NCI-H226 (cell line): ENCODE measurements around the gene LOXL1.

Experiments
- DNase-seq: peaks from one replicate; pipeline ENCODE4 v3.0.0-alpha.2; 2015

LOXL1 gene

DNA sequence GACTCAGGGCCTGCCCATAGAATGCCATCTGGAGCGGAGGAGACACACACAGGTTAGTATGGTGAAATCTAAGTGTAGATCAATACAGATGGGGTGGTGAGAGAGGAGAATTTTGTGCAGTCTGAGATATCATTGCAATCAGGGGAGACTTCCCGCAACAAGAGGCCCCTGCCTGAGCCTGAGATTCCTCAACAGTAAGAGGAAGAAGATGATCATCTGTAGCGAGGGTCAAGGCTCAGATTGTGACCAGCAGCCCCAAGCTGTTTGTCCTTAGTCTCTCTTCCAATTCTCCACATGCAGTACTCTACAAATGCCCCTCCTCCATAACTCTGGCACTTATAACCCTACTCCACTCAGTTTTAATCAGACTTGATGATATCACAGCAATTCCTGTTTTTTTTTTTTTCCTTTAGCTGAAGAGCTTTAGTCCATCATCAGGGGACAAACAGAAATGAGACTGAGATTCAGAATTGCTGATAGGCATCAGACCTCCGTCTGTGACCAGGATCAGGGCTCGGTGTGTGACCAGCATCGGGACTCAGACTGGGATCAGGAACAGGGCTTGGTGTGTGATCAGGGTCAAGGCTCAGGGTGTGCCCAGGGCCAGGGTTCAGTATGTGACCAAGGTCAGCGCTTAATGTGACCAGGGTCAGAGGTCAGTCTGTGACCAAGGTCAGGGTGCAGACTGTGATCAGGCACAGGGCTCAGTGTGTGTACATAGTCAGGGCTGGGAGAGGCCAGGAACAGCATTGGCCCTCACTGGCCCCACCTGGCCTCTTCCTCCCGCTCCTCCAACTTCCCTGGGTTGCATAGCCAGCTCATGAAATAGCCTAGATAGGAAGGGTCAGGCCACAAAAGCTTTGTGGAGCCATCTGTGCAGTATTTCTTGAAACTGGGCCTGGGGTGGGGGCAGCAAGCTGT lies 14.1 kb downstream of the LOXL1 start:
- peak; percentile 78 for DNase-seq

DNA sequence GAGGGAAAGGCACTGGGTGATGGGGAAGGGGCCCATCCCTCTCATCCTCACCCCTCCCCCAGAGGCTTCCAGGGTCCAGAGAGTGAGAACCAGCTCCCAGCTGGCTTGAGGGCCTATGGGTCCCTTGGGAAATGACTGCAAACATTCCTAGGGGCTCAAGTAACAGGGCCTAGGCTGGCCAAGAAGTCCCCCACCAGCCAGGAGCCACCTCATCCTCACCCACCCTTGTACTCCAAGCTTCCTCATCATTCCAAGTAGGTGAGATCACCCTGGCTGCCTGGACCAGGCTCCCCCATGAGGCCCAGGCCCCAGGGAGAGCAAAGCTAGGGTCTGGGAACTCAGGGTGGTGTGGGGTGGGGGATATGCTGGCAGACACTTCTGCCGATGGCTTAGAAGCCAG lies 14.8 kb downstream of the LOXL1 start:
- DNase-seq: peak; percentile 98

DNA sequence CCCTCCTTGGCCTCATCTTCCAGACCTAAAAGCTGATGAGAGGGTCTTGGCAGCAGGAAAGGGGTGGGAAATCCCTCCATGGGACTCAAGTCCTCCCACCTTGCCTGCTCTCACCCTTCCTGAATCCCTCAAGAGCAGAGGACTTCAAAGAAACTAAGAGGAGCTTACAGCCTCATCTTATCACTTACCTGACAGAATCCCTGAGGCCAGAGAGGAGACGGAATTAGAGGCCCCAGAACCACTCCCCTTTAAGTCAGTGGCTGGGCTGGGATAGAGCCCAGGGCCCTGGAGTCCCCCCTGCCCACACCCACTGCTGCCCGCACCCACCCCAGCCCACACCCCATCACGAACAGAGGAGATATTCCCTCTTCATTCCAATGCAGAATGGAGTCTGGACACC lies 15.2 kb downstream of the LOXL1 start:
- peak; percentile 75 for DNase-seq

DNA sequence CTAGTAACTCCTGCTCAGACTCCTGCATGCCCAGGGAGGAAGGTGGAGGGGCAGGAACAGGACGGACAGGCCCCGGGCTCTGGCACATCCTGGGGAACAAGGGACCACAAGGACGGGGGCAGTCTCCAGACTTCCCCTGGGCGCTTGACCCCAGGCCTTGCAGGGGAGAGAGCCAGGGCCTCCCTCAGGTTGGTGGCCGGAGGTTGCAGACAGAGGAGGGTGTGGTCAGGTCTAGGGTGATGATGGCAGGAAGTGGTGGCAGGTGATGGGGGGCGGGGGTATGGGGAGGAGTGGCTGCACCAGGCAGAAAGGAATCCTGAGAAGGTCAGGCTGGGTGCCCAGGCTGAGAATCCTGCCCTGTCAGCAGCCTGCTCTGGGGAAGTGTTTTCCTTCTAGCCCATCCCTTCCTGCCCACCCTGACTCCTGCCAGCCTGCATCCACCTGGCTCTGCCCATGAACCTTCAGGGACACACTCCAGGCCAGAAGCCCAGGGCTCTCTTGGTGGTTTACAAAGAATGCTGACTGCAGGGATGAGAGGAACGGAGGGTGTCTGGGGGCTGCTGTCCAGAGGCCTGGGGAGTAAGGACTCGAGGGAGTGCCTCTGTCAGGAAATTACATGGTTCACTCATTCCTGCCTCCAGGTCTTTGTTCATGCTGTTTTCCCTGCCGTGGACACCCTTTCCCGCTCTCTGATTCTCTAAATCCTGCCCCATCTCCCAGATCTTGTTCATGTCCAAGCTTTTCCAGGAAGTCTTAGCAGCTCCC lies 15.8 kb downstream of the LOXL1 start:
- peak; percentile 89 for DNase-seq

DNA sequence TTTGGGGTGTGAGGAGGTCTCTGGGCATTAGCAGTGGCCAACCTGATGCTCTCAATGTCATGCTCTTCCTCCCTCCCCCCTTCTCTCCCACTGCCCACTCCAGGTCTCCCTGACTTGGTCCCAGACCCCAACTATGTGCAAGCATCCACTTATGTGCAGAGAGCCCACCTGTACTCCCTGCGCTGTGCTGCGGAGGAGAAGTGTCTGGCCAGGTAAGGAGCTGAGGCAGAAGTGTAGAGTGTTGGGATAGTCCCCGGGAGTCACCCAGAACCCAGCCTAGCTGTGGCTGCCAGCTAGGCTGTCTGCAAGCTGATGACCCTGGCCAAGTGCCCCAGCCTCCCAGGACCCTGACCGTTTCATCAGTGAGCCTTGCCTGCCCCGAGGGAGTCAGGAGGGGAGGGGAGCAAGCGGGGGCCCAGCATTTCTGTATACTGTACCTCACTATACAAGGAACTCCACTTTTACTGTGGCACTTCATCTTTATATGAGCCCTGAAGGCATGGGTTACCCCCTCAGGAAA lies 16.5 kb downstream of the LOXL1 start:
- DNase-seq: no peak

DNA sequence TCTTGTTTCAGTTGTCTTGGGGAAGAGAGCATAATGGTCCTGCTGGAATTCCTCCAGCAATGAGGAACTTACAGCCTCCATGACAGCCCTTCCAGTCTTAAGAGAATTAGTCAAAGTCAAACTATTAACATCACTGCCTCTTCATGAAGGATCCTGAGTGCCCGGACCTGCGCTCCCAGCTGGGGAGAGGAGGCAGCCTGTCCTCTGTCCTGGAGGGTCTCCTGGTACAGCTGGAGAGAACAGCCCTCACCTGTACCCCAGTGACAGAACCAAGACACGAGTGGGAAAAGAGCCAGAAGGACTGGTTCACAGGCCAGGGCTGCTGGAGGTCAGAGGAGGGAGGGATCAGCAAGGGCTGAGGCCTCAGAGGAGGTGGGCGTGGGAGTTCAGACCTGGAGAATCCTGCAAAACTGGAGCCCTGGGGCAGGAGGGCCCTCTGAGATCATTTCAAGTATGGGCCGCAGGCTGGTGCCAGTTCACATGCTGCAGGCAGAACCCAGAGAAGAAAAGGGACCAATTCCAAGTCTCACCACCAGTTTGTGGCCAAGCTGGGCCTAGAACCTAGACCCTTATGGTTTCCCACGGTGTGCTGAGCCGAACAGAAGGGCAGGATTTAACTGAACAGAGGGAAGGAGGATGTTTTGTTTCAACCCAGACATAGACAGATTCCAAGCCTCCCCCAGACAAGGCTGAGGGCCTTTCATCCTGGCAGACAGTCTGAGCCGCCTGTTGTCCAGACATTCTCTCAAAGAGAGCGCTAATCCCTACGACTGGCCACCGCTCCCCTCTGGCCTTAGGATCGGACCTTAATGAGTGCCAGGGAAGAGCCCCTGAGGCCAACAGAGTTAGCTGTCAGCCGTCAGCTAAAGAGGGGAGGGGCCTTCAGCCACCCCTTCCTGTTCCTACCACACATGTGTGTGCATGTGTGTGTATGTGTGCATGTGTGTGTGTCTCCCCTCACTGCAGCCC lies 18.2 kb downstream of the LOXL1 start:
- peak; percentile 33 for DNase-seq

DNA sequence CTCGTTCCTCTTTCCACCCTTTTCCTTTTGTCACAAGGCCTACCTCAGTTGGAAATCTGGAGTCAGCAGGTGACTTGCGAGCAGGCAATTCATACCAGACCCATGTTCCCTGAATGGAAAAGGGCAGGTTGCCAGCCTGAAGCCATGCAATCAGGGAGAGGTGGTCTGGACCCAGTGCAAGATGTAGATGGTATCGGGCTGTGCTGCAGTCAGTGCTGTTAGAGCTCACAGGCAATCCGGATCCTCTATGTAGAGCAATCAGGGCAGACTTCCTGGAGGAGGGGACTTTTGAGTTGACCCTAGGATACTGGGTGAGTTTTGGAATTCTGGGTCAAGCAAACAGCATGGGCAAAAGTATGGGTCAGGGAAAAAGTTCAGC lies 18.9 kb downstream of the LOXL1 start:
- no peak for DNase-seq

DNA sequence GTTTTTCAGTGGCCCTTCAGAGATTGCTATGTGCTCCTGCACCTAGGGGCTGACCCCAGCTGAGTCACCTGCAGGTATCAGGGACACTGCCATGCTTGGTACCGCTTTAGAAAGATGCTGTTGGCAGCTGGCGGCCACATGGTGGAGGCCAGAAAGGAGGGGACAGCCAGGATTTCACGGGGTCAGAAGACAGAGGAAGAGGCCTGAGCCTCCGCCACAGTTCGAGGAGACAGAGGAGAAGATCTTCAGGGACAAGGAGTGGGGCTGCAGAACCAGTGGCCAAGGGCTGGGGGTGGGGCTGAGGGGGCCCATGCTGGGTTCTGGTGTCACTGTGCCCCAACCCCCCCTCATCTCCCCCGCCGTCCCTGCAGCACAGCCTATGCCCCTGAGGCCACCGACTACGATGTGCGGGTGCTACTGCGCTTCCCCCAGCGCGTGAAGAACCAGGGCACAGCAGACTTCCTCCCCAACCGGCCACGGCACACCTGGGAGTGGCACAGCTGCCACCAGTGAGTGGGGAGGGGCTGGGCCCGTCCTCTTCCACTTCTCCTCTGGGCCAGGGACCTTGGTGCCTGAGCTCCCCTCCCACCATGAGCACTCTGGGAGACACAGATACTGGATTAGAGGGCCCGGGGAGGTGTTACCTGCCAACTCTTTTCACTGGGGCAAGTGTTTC lies 19.9 kb downstream of the LOXL1 start:
- DNase-seq: no peak

DNA sequence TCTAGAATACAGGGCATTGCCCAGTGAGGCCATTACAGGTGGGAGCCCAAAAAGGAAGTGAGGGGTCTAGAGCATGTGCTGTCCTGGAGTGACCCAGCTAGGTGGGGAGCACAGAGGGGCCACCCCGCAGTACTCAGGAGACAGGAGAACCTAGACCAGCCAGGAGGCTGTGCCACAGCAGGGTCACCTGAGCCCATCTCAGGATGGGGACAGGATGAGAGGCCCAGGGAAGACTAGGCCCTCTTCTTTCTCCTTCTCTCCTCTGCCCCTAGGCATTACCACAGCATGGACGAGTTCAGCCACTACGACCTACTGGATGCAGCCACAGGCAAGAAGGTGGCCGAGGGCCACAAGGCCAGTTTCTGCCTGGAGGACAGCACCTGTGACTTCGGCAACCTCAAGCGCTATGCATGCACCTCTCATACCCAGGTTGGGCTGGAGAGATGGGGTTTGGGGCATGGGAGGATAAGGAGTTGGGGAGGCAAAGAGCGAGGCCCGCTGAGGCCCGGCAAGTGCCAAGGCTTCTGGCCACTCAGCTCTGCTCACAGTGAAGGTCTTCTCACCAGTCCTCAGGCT lies 20.6 kb downstream of the LOXL1 start:
- DNase-seq: no peak

DNA sequence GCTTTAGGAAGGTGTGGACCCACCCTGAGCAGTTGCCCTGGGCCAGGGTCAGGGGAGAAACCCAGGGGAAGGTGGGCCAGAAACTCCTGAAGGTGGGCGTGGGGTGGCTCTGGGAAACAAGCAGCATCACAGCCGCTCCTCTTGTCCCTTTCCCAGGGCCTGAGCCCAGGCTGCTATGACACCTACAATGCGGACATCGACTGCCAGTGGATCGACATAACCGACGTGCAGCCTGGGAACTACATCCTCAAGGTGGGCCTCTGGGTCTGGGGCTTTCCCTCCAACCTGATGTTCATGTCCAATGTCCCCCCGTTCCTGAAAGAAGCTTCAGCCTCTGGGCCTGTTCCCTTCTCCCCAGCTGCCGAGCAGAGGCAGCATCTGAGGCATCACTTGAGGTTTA lies 21.4 kb downstream of the LOXL1 start:
- DNase-seq: no peak

DNA sequence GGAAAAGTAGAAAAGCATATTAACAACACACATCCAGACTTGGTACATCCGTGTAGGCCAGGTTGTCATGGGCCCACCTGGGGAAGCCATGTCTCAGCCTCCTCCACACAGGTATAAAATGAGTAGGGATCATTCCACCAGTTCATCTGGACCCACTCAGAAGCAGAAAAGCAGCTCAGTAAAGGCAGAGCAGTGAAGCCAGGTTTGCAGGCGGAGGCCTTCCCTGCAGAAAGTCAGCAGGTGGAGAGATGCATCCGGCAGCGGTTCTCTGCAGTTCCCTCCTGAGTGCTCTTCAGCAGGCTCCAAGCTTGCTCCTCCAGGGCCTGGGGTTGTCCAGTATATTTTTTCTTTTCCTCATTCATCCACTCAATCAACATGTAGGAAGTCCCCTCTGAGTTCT lies 22.1 kb downstream of the LOXL1 start:
- DNase-seq: no peak

DNA sequence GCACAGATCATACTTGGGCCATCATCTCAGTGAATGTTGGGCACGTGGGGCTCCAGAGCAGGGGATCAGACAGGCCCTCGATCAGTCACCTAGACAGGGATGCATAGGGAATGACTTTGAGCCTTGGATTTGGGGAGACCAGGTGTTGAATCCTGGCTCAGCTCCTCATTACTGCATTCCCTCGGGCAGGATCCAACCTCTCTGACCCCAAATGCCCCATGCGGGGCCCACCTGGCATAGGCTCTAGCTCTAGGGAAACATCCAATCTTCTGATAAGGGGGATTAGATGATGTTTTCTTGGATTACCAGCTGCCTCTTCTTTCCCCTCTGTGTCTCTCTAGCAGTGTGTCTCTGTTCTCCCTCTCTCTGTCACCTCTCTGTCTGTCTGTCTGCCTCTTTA lies 22.7 kb downstream of the LOXL1 start:
- no peak for DNase-seq

DNA sequence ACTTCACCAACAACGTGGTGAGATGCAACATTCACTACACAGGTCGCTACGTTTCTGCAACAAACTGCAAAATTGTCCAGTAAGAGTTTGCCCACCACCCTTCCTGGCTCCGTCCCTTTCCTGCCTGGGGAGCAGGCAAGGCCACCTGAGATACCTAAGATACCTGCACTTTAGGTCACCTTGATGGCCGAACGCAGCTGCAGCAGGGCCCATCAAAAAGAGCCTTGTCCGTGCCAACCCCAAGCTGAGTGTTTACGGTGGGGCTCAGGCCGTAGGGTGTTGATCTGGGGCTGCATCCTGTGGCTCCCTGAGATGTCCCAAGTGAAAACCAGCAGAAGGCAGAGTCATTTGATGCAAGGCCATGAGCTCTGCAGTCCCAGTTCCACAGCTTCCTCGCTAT lies 23.2 kb downstream of the LOXL1 start:
- no peak for DNase-seq

DNA sequence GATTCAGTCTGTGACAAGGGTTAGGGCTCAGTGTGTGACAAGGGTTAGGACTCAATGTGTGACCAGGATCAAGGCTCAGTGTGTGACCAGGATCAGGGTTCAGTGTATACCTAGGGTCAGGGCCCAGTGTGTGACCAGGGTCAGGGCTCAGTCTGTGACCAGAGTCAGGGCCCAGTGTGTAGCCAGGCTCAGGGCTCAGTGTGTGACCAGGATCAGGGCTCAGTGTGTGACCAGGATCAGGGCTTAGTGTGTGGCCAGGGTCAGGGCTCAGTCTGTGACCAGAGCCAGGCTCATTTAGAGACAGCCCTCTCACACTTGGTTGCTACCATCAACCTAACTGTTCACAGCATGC lies 24.2 kb downstream of the LOXL1 start:
- DNase-seq: no peak

DNA sequence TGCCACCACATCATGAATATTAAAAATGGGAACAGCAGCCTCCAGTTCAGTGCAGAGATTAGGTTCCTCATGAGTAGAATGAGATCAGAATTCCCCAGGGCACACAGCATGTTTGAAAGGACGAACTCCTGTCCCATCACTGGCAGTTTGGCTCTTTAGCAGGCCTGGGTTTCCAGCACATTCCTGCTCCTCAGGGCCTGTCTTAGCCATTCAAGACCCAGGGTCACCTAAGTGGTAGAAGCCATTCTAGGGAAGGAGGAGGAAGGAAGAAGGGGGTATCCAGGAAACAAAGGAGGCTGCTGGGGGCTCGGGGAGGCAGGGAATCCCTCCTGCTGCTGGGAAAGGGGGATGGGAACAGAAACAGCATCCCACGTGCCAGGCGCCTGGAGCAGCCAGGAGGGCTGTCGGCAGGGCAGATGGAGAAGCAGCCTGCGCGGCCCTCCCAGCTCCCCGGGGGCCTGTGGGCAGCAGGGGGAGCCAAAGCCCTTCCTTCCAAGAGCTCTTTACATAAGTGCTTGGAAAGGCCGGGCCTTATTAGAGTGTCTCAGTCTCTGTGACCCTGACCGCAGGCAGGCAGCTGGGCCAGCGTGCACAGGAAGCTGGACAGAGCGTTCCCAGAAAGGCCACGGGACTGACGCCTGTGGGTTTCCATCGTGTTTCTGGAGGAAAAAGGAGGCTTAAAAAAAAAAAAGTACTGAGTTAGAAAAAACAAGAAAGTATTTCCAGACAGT lies 24.7 kb downstream of the LOXL1 start:
- peak; percentile 93 for DNase-seq

DNA sequence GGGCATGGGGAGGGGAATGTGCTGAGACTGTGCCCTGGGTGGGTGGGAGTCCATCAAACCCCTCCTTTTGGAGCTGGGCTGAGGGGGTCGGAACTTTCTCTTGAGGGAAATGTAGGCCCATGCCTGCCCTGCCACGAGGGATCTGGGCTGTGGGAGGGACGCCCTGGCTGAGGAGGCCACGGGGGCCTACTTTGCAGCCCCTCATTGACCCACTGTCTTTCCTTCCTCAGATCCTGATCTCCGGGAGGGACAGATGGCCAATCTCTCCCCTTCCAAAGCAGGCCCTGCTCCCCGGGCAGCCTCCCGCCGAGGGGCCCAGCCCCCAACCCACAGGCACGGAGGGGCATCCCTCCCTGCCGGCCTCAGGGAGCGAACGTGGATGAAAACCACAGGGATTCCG lies 25.3 kb downstream of the LOXL1 start:
- DNase-seq: no peak

DNA sequence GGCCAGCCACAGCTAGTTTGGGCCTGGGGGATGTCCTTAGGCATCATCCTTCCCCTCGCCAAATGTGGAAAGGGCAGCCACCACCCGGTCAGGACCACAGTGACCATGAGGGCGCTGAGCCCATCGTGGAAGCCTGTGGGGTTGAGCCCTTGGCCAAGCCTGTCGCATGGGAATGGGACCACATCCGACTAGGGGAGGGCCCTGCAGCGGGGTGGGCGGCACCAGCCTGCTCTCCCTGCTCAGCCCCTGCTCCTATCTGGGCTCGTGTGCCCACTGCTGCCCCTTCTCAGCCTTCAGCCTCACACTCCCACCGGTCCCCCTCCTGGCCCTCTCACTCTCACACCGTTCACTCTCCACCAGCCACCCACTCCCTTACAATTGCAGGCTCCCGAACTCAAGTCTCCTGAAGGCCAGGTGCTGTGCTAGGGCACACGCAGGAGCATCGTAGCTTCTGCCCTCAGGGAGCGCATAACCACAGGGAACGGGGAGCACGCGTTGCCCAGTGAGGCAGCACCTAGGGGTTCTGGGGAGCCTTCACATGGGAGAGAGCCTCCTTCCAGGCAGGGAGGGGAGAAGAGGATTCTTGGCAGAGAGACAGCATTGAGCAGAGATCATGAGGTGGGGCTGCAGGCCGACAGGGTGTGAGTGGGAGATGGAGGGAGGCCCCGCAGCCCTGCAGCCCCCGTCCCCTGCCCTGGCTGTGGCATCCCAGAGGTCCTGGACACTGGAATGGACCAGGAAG lies 26.1 kb downstream of the LOXL1 start:
- no peak for DNase-seq

DNA sequence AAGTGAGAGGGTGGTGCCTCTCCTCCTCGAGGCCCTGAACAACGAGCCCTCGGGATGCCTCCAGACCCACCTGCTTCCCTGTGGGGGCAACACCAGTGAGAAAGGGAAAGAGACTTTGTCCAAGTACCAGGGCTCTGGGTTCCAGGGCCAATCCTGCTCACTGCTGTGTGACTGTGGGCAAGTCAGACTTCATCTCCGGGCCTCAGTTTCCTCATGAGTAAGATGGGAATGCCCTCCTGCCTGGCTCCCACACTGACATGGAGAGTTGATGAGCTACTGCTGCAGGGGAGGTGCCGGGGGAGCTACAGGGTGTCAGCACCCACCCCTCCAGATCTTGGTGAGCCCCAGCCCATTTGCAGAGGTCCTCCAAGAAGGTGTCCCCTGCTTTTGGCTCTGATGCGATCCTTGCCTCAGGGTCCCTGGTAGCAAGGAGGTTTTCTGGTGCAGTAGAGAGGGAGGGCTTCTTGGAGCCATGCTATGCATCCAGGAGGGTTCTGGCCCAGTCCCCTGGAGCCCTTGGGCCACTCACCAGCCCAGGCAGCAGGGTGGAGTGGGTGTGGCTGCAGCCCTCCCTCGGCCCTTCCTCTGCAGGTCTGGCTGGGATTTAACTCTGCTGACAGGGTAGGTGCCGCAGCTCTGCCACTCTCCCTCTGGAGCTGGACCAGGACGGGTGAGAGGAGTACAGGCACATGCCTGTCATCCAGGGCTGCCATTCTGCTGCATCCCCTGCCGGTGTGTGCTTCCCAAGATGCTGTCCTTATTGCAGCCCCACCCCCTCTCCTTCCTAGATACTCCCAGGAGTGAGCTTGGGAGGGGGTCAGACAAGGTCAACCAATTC lies 26.9 kb downstream of the LOXL1 start:
- DNase-seq: no peak
